ENCODE measurements around the gene RBL1. TPM values are rescaled to one million over a fixed set of nuclear protein-coding genes. Genes with fewer than 3 reads are reported as not detected.

RBL1 gene
- total RNA-seq, 4 donors from 2014 or later: 8.0 to 30.6 (median 12.3) TPM

DNA sequence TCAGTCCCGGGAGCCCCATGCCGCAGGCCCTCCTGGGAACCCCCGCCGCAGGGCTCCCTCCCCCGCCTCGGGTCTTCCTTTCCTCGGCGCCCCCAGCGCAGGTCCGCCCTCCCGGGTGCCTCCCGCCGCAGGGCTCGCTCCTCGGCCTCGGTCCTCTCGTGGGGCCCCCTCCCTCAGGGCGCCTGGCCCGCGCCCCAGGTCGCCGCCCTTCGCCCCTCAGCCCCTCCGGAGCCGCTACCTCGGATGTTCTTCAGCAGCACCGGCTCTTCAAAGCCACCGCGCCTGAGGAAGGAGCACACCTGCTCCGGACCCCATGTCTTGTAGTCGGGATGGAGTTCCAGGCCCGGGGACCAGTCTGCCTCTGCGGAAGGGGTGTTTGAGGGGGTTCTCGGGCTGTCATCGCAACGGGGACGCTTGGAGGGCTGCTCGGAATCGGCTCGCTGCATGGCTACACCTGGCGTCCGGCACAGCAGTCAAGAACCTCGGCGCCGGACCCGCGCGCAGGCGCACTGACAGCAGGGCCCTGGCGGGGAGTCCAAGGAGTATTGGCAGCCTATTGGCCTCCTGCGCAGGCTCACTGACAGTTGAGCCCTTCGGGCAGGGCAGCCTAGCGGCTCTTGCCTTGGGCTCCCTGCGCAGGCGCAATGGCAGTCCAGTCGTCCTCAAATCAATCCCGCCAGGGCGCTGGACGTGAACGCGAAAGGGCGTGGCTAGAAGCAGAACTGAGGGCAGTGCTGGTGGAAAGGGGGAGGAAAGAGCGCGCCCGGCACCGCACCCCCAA lies 144.4 kb downstream of the RBL1 start, which contains the start of gene SAMHD1:
Gene SAMHD1, minus strand, starts transcription at position 511 of the 781 bp plus-strand sequence. Its CDS starts 65 bp downstream, at position 446.
- WGBS, 2 donors: 1% methylated on average over 37 to 40 of the region's 66 CpGs

DNA sequence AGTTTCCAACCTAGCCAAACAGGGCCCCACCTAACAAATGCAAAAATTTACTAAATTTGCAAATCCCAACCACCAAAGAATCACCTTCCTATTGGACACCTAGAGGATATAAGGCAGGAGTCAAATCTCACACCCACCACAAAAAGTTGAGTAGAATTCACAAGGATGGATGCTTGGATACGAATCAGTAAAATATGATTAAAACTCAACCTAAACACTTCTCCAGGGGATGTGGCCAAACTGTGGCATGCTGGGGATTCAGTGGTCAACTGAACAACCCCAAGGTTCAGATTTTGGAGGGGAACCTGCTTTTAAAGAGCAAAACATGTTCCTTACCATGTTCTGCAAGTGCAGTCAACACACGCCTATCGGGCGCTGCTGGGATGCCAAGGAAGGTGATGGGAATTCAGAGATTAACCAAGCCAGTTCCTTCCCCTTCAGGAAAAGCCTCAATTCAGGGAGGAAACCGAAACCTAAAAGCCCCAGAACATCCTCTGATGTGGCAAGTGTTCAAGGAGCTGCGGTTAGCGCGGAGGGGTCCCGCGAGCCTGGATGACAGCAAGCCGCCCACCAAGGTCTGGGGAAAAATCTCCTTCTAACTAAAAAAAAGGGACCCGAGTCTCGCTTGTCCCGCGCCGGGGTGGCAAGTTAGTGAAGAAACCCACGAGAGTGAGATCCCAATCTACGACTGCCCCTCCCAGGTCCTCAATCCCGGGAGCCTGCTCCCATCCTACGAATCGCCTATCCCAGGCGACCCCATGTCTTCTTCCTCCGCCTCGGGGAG lies 145.2 kb downstream of the RBL1 start:
- DNase-seq (ENCODE audit: low spot score in 2 of 2): no peak
- Histone ChIP-seq H3K27me3 (no peaks in the 10 kb centered on the region), H3K9me3 (no peaks in the 10 kb centered on the region), H3K4me3 (peak overlapping the region; percentile 71 to 98 (median 92)), H3K36me3 (peaks cover 0 to 20% (median 3%) of the 10 kb centered on the region in 3 donors), H3K27ac (peak overlapping the region; percentile 90 to 100 (median 98)), H3K4me1 (peaks cover 0 to 65% (median 39%) of the 10 kb centered on the region in 4 donors)
- TF ChIP-seq, protein P1, sequence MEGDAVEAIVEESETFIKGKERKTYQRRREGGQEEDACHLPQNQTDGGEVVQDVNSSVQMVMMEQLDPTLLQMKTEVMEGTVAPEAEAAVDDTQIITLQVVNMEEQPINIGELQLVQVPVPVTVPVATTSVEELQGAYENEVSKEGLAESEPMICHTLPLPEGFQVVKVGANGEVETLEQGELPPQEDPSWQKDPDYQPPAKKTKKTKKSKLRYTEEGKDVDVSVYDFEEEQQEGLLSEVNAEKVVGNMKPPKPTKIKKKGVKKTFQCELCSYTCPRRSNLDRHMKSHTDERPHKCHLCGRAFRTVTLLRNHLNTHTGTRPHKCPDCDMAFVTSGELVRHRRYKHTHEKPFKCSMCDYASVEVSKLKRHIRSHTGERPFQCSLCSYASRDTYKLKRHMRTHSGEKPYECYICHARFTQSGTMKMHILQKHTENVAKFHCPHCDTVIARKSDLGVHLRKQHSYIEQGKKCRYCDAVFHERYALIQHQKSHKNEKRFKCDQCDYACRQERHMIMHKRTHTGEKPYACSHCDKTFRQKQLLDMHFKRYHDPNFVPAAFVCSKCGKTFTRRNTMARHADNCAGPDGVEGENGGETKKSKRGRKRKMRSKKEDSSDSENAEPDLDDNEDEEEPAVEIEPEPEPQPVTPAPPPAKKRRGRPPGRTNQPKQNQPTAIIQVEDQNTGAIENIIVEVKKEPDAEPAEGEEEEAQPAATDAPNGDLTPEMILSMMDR (IDR thresholded peaks at IDR 0.05): peak in 1 of 5 experiments; percentile 13
- TF ChIP-seq POLR2A (IDR thresholded peaks at IDR 0.05): no peak
- peak in 1 of 2 donors; percentile 7 for TF ChIP-seq EP300 (IDR thresholded peaks at IDR 0.05)
- WGBS, 2 donors: 1 to 2% methylated on average over 23 to 24 of the region's 24 CpGs

More for the DNA sequence above, 144.4 kb downstream of the RBL1 start, which contains the start of gene SAMHD1:
- Histone ChIP-seq H3K4me3 (peak within 1 kb of the TSS; percentile 71 to 98 (median 92)), H3K27me3 (no peaks in the 10 kb centered on the region), H3K4me1 (peaks cover 0 to 65% (median 39%) of the 10 kb centered on the region in 4 donors), H3K36me3 (peaks cover 0 to 12% (median 0%) of the 10 kb centered on the region in 3 donors), H3K27ac (peak within 1 kb of the TSS; percentile 90 to 100 (median 98)), H3K9me3 (no peaks in the 10 kb centered on the region)
- peak; percentile 95 to 96 for DNase-seq (ENCODE audit: low spot score in 2 of 2)
- peak; percentile 73 to 99 for TF ChIP-seq EP300 (IDR thresholded peaks at IDR 0.05)
- TF ChIP-seq, protein P1 (IDR thresholded peaks at IDR 0.05): peak in 3 of 5 experiments; percentile 13 to 76 (median 74)
- peak; percentile 96 to 99 for TF ChIP-seq POLR2A (IDR thresholded peaks at IDR 0.05)

Small RNA genes within 50 kb of the gene (small RNA-seq; reads per million reads assigned to genes)
- gene RPS3AP3: not detected

Other genes starting within 250 kb of the RBL1 start
- gene TLDC2, start 219.9 kb downstream of the RBL1 start, total RNA-seq: not detected
- 100 to 1,000 TPM; 466 to 595 (median 566) TPM for gene SAMHD1, start 144.3 kb downstream of the RBL1 start, total RNA-seq
- 100 to 1,000 TPM in 2 of 4 donors, 10 to 100 TPM in 2; 87.7 to 124 (median 101) TPM for gene RPN2, start 83.3 kb upstream of the RBL1 start, total RNA-seq
- 1 to 10 TPM; 1.9 to 2.7 (median 2.4) TPM for gene MROH8, start 83.6 kb upstream of the RBL1 start, total RNA-seq
- not detected for gene GHRH, start 165.8 kb upstream of the RBL1 start, total RNA-seq
- 10 to 100 TPM; 23.9 to 42.6 (median 31.0) TPM for gene MANBAL, start 193.7 kb upstream of the RBL1 start, total RNA-seq